SK-N-SH treated with all-trans-retinoic acid at 6 μM for 48 hours (cell line): ENCODE data around the gene PRDX6.

Experiments
- ARNTL ChIP-seq: fragments of 450-650 bp; formaldehyde crosslinking; IDR thresholded peaks from 2 replicates; pipeline ENCODE4 v1.5.0; 2020; ENCODE audit warnings: low read depth, mild to moderate bottlenecking, moderate library complexity, borderline replicate concordance
- OSR1 ChIP-seq: fragments of 250-450 bp; sonication (Bioruptor Pico); IDR thresholded peaks from 2 replicates; pipeline ENCODE4 v1.8.0; 2022; ENCODE audit warnings: moderate library complexity, mild to moderate bottlenecking, inconsistent platforms
- PATZ1 ChIP-seq: fragments of 250-450 bp; sonication (Bioruptor Pico); IDR thresholded peaks from 2 replicates; pipeline ENCODE4 v1.8.0; 2020; ENCODE audit warnings: mild to moderate bottlenecking, moderate library complexity, borderline replicate concordance
- ZC3H10 ChIP-seq: fragments of 250-450 bp; sonication (Bioruptor Pico); IDR thresholded peaks from 2 replicates; pipeline ENCODE4 v1.5.1; 2021; ENCODE audit warnings: mild to moderate bottlenecking, moderate library complexity

GRCh38 chr1:173489929-173490328 lies 12.8 kb downstream of the PRDX6 start:
- TF ChIP-seq ARNTL (CRISPR knock-in tag) (no peak), ZC3H10 (no peak), PATZ1 (CRISPR knock-in tag) (no peak), OSR1 (CRISPR knock-in tag) (no peak)
